ENCODE measurements around the gene MAP4K2.

MAP4K2 gene

DNA sequence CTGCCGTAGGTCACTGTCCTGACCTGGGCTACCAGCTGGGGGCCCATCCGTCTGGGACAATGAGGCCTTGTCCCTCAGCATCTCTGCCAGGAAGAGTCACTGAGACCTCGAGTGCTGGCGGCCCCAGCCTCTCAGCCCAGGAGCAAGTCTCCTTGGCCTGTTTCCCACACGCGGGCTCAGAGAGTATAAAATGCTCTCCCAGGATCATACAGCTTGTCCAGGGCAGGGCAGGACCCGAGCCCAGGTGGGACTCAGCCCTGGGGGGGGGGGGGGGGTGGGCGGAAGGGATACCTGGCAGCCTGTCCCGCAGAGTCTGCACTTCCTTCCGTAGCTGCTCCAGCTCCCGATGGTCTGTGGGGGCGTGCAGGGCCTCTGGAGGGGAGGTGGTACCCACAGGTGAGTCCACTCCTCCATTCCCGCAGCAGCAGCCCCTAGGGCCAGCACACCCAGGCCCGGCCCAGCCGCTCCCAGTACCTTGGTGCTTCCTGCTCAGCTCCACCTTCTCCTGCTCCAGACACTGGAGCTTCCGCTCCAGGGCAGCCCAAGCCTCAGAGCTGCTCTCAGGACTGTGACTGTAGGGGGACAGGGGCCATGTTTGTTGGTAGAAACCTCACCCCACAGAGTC is 33.5 kb upstream of the MAP4K2 start:
- TF ChIP-seq, protein P1, sequence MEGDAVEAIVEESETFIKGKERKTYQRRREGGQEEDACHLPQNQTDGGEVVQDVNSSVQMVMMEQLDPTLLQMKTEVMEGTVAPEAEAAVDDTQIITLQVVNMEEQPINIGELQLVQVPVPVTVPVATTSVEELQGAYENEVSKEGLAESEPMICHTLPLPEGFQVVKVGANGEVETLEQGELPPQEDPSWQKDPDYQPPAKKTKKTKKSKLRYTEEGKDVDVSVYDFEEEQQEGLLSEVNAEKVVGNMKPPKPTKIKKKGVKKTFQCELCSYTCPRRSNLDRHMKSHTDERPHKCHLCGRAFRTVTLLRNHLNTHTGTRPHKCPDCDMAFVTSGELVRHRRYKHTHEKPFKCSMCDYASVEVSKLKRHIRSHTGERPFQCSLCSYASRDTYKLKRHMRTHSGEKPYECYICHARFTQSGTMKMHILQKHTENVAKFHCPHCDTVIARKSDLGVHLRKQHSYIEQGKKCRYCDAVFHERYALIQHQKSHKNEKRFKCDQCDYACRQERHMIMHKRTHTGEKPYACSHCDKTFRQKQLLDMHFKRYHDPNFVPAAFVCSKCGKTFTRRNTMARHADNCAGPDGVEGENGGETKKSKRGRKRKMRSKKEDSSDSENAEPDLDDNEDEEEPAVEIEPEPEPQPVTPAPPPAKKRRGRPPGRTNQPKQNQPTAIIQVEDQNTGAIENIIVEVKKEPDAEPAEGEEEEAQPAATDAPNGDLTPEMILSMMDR (IDR thresholded peaks at IDR 0.05; ENCODE audit: low read depth, low read length), result no peak
- no peak overlapping the region for H3K4me3 ChIP-seq (replicated peaks in 1 of 2; ENCODE audit: low read depth in 2 of 2, low read length in 2 of 2)

GRCh38 chr11:64835616-64836447 is 32.8 kb upstream of the MAP4K2 start:
- no peak for DNase-seq (ENCODE audit: low read depth in 2 of 2)
- TF ChIP-seq, protein P1 (IDR thresholded peaks at IDR 0.05; ENCODE audit: low read depth, low read length), result no peak
- H3K4me3 ChIP-seq (replicated peaks in 1 of 2; ENCODE audit: low read depth in 2 of 2, low read length in 2 of 2), result no peak overlapping the region

More for the DNA sequence above, 33.5 kb upstream of the MAP4K2 start:
- DNase-seq (ENCODE audit: low read depth in 2 of 2), result no peak

DNA sequence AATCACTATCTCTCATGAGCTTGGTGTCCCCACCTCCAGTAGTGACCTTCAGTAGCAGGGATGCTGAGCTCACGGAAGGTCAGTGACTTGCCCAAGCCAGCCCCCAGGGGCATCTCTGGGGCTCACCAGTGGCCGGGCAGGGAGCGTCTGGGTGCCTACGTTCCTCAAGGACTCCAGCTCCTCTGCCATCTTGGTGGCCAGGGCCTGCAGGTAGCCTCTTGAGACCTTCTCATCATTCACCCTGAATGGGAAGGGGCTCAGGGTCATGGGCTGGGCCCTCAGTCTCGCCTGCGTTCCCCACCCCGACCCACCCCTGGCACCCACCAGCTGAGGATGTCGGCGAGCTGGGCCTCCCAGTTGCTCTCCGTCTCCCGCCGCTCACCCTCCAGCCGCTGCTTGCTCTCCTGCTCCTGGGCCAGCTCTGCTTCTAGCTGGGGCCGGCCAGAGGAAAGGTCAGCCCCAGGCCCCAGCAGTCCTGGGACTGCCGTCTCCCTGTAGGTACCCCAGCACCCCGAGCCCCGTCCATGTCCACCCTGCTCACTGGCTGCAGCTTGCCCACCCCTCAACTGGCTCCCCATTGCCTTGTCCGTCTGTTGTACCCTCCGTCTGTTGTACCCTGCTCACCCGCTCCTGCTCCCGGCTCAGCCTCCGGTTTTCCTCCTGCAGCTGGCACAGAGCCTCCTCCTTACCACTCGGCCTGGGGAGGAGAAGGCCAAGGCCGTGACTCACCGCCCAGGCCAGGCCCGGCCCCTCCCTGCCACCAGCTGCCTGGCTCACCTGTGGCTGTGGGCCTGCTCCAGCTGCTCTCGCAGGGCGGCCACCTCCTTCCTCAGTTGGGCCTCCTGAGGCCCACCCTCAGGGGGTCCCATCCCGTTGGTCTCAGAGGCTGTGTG is 32.0 kb upstream of the MAP4K2 start:
- DNase-seq (ENCODE audit: low read depth in 2 of 2), result peak; percentile 44 to 51
- H3K4me3 ChIP-seq (replicated peaks in 1 of 2; ENCODE audit: low read depth in 2 of 2, low read length in 2 of 2), result no peak overlapping the region

GRCh38 chr11:64834031-64834722 is 31.2 kb upstream of the MAP4K2 start:
- TF ChIP-seq, protein P1 (IDR thresholded peaks at IDR 0.05; ENCODE audit: low read depth, low read length), result no peak
- DNase-seq (ENCODE audit: low read depth in 2 of 2), result no peak
- H3K4me3 ChIP-seq (replicated peaks in 1 of 2; ENCODE audit: low read depth in 2 of 2, low read length in 2 of 2), result no peak overlapping the region

More for the DNA sequence above, 32.0 kb upstream of the MAP4K2 start:
- TF ChIP-seq, protein P1 (IDR thresholded peaks at IDR 0.05; ENCODE audit: low read depth, low read length), result no peak

GRCh38 chr11:64833509-64833908 is 30.5 kb upstream of the MAP4K2 start:
- no peak overlapping the region for H3K4me3 ChIP-seq (replicated peaks in 1 of 2; ENCODE audit: low read depth in 2 of 2, low read length in 2 of 2)
- DNase-seq (ENCODE audit: low read depth in 2 of 2), result no peak
- TF ChIP-seq, protein P1 (IDR thresholded peaks at IDR 0.05; ENCODE audit: low read depth, low read length), result no peak

- no peak for DNase-seq (ENCODE audit: low read depth in 2 of 2)
- TF ChIP-seq, protein P1 (IDR thresholded peaks at IDR 0.05; ENCODE audit: low read depth, low read length), result no peak
- H3K4me3 ChIP-seq (replicated peaks in 1 of 2; ENCODE audit: low read depth in 2 of 2, low read length in 2 of 2), result no peak overlapping the region
Measured at GRCh38 chr11:64833198-64833502, 30.1 kb upstream of the MAP4K2 start.

Data from cardiac fibroblast (primary cell).